Right lobe of liver (tissue), 6 donors: ENCODE data around the gene GATA1. TPM values are rescaled to one million over a fixed set of nuclear protein-coding genes. Genes with fewer than 3 reads are reported as not detected.

ENCODE experiments used
- ATAC-seq, 4 donors: fragments of 200-7000 bp; cut with Tn5 transposase; one replicate each; pipeline ENCODE4 v1.9.1; 2020; ENCODE audit warnings: mild to moderate bottlenecking in 4 of 4, moderate library complexity in 4 of 4
- DNase-seq, 3 donors: peaks; one replicate each; pipeline ENCODE4 v3.0.0-alpha.2; 2020
- H3K27ac ChIP-seq, 3 donors: fragments of 200-600 bp; one replicate each; pipeline ENCODE4 v1.8.0; 2022
- H3K27me3 ChIP-seq, 2 donors: fragments of 200-600 bp; one replicate each; pipeline ENCODE4 v1.8.0; 2022
- H3K36me3 ChIP-seq, 4 donors: fragments of 200-600 bp; sonication (generic) in 1 of 4; one replicate each; pipeline versions ENCODE4 v1.5.1 to v1.8.0; 2017 to 2022; ENCODE audit warnings: control low read depth in 1 of 4
- H3K4me1 ChIP-seq, 4 donors: fragments of 200-600 bp; sonication (generic) in 1 of 4; one replicate each; pipeline versions ENCODE4 v1.5.1 to v1.8.0; 2017 to 2022; ENCODE audit warnings: control low read depth in 1 of 4
- H3K4me3 ChIP-seq, 3 donors: fragments of 200-600 bp; one replicate each; pipeline ENCODE4 v1.8.0; 2022
- H3K9me3 ChIP-seq, 4 donors: fragments of 200-600 bp; sonication (generic) in 1 of 4; one replicate each; pipeline versions ENCODE4 v1.5.1 to v1.8.0; 2017 to 2022; ENCODE audit warnings: control low read depth in 1 of 4
- POLR2A ChIP-seq: fragments of 450-650 bp; IDR thresholded peaks from one replicate; pipeline ENCODE4 v1.6.1; 2017; ENCODE audit warnings: antibody characterized with exemption, mild to moderate bottlenecking
- WGBS: methylation state at CpG from one replicate; pipeline ENCODE4 v1.1.6; 2018; ENCODE audit warnings: low coverage, low lambda C conversion rate; ENCODE audit not compliant: insufficient coverage; ENCODE audit errors: missing lambda C conversion rate; 5-methylcytosine and 5-hydroxymethylcytosine counted together
- intact Hi-C, 2 donors: fragments of 100-400 bp; cut with DNase I; formaldehyde crosslinking; loops; one replicate each; pipeline versions ENCODE4 v1.11.2 to v1.14.1; 2022
- long read RNA-seq: library from polyadenylated mRNA; unstranded; transcript quantifications from one replicate; pipeline ENCODE4 v2.0.0, GENCODE V29; 2019
- total RNA-seq, 6 experiments: library from RNA; depleted of rRNA in 2 of 6; stranded (reverse); fragments of >200 nt in 2 of 6; fragmentation: NEBNext Ultra II Directional in 3 of 6; extraction: Animal tissue kit (Norgen Biotek cat#: 25700) in 3 of 6; gene quantifications; one replicate each; pipeline versions ENCODE4 v1.1.0 to v1.2.4, GENCODE V29; 2016 to 2023
- TF ChIP-seq, protein P1 (sequence below), 4 donors: fragments of 200-600 bp in 3 of 4; fragments of 450-650 bp in 1 of 4; IDR thresholded peaks; one replicate each; pipeline versions ENCODE4 v1.5.1 to v1.8.0; 2016 to 2022; ENCODE audit warnings: antibody characterized with exemption in 4 of 4, mild to moderate bottlenecking in 2 of 4
- donor health status: DM: no; HTN: yes; CAD: no.
- donor health status: DM: no; HTN: no; CAD: no.
- donor health status: DM: no; HTN: no; CAD: no.
- donor health status: DM: no; HTN: yes; CAD: no.
- donor health status: DM: no; HTN: yes; CAD: no.

Gene GATA1
- total RNA-seq, result 1 to 10 TPM in 1 of 6 experiments, under 1 TPM in 1, not detected in 4; 0.37 to 1.2 TPM
- long read RNA-seq, partial matches to known transcripts, result 0 of 1 reads
- long read RNA-seq, other reads (novel, unspliced or antisense), result 1 of 1 reads

DNA sequence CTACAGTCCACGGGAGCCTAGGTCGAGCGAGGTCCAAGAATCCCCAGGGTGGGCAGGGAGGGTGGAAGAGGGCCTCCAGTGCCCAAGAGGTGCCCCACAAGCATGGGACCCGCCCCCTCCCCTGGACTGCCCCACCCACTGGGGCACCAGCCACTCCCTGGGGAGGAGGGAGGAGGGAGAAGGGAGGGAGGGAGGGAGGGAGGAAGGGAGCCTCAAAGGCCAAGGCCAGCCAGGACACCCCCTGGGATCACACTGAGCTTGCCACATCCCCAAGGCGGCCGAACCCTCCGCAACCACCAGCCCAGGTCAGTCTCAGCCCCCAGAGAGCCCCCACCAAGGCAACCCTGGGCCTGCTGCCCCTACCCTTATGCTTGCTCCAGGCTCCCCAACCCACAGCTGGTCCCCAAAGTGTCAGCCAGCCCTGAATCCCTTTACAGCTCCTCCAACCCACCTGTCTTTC lies at the start of gene GATA1:
Gene GATA1 (plus strand): TSS at position 250 of the 460 bp plus-strand sequence. CDS start 4,520 bp downstream, outside the sequence.
- no peak within 1 kb of the TSS for H3K27ac ChIP-seq
- ATAC-seq (peak in 1 of 4 donors; percentile 16), DNase-seq (no peak)
- H3K4me1 ChIP-seq, result no peaks in the 10 kb centered on the region
- 61% methylated on average over 4 of the region's 7 CpGs for WGBS
- no peaks in the 10 kb centered on the region for H3K36me3 ChIP-seq
- H3K9me3 ChIP-seq, result no peaks in the 10 kb centered on the region
- no peaks in the 10 kb centered on the region for H3K27me3 ChIP-seq
- intact Hi-C loops, result no loop called here
- no peak for TF ChIP-seq POLR2A
- TF ChIP-seq, protein P1, sequence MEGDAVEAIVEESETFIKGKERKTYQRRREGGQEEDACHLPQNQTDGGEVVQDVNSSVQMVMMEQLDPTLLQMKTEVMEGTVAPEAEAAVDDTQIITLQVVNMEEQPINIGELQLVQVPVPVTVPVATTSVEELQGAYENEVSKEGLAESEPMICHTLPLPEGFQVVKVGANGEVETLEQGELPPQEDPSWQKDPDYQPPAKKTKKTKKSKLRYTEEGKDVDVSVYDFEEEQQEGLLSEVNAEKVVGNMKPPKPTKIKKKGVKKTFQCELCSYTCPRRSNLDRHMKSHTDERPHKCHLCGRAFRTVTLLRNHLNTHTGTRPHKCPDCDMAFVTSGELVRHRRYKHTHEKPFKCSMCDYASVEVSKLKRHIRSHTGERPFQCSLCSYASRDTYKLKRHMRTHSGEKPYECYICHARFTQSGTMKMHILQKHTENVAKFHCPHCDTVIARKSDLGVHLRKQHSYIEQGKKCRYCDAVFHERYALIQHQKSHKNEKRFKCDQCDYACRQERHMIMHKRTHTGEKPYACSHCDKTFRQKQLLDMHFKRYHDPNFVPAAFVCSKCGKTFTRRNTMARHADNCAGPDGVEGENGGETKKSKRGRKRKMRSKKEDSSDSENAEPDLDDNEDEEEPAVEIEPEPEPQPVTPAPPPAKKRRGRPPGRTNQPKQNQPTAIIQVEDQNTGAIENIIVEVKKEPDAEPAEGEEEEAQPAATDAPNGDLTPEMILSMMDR (IDR thresholded peaks at IDR 0.05), result no peak
- no peak within 1 kb of the TSS for H3K4me3 ChIP-seq

DNA sequence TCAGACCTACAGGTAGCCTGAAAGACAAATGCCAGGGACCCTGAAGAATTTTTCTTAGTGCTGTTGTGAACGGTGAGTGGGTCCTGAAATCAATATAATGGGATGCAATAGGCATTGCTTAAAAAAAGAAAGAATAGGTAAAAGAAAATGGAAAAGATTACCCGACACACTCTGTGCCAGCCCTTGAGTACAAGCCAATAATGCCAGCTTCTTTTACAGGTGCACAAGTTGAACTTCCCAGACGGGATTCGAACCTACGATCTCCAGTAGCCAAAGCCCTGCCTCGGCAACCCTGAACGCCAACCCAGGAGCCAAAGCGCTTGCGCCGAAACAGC lies 49.5 kb upstream of the GATA1 start:
- no peak for DNase-seq
- Histone ChIP-seq H3K27me3 (no peaks in the 10 kb centered on the region), H3K9me3 (no peaks in the 10 kb centered on the region), H3K4me1 (no peaks in the 10 kb centered on the region), H3K4me3 (peak overlapping the region in 2 of 3 donors; percentile 60 to 65), H3K36me3 (no peaks in the 10 kb centered on the region), H3K27ac (peak overlapping the region in 1 of 3 donors; percentile 39)
- TF ChIP-seq, protein P1 (IDR thresholded peaks at IDR 0.05), result no peak
- TF ChIP-seq POLR2A, result no peak
- 10% methylated on average over 10 of the region's 10 CpGs for WGBS
- intact Hi-C loops, result no loop called here
- no peak for ATAC-seq

DNA sequence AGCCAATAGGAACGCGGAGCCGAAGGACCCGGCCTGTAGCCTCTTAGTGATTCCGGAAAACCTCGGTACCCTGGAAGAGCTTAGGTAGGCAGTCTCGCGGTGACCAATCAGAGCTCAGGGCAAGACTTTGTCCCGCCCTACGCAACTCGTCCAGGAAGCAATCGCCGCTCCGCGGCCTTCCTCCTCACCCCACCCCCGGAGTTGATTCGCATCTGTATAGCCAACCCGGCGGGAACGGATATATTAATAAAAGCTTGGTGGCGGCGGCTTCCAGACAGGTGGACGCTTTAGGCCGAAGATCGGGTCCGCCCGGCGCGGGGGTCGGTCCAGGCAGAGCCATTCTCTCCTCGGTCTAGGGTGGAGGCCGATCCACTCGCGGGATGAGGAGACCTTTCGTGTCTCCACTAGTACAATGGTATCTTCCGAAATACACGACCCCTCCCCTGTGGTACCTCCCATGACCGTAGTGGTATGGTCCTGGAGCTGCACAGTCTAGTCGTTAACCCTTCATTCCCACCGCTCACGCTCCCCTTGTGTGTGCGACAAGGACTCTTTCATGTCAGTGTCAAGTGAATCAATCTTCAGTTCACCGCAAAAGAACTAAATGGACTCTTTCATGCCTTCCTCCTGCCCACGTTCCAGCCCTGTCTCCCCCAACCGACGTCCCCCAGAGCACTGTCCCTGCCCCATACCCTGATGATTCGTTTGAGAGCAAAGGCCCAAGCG lies 49.0 kb upstream of the GATA1 start:
- ATAC-seq (peak; percentile 99), DNase-seq (peak; percentile 89 to 94 (median 92))
- TF ChIP-seq, protein P1 (IDR thresholded peaks at IDR 0.05), result no peak
- peak; percentile 69 for TF ChIP-seq POLR2A
- Histone ChIP-seq H3K4me3 (peak overlapping the region; percentile 49 to 65 (median 60)), H3K36me3 (no peaks in the 10 kb centered on the region), H3K4me1 (no peaks in the 10 kb centered on the region), H3K27me3 (no peaks in the 10 kb centered on the region), H3K9me3 (no peaks in the 10 kb centered on the region), H3K27ac (peak overlapping the region; percentile 60 to 85 (median 75))
- intact Hi-C loops, result no loop called here
- 26% methylated on average over 20 of the region's 48 CpGs for WGBS

DNA sequence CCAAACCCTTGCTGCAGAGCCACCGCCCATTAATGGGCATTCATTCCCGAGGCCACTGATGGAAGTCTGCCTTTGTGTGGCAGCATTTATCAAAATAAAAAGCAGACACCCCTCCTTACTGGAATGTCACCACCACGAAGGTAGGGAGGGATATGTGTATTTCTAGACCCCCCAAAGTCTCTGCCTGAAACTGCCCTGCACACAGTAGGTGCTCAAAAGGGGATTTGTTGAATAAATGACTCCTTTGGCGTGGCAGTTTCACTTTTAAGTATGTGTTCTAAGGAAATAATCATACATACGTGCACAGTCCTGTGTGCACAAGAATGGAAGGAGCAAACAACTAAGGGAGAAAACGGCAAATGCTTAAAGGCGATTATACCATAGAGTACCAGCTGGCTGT lies 48.5 kb upstream of the GATA1 start:
- no peak for TF ChIP-seq POLR2A
- TF ChIP-seq, protein P1 (IDR thresholded peaks at IDR 0.05), result no peak
- 19% methylated on average over 4 of the region's 7 CpGs for WGBS
- Histone ChIP-seq H3K36me3 (no peaks in the 10 kb centered on the region), H3K27me3 (no peaks in the 10 kb centered on the region), H3K4me1 (no peaks in the 10 kb centered on the region), H3K27ac (peak overlapping the region; percentile 60 to 85 (median 75)), H3K9me3 (no peaks in the 10 kb centered on the region), H3K4me3 (peak overlapping the region; percentile 49 to 65 (median 60))
- ATAC-seq (no peak), DNase-seq (no peak)
- intact Hi-C loops, result no loop called here
